GM19240 (cell line): ENCODE results near the gene MTFMT.
"Not testable (repeated sequence)": the region's sequence is repeated elsewhere in the genome, so short reads cannot be mapped to it uniquely, and the experiment has no call there.

Experiments used
- DNase-seq: peaks from one replicate; pipeline ENCODE4 v3.0.0; 2011; ENCODE audit warnings: low spot score; ENCODE audit not compliant: insufficient read length

MTFMT gene

DNA sequence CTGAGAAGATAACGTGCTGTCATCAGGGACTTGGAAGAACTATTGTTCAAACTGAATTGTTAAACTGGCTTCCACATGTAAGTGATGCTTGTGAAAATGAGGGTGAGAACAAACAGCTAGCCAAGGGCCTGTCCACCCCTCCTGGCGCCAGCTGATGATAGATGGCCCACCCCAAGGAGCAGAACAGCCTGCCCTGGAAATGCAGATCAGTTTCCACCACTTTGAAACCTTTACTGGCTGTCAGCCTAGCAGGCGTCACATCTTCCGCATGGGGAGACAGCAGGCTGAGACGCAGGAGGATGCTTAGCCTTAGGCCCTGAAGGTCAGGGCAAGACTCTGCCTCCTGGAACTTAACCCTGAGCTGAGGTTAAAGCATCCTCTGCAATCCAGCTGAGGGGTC lies 9.4 kb upstream of the MTFMT start:
- no peak for DNase-seq

DNA sequence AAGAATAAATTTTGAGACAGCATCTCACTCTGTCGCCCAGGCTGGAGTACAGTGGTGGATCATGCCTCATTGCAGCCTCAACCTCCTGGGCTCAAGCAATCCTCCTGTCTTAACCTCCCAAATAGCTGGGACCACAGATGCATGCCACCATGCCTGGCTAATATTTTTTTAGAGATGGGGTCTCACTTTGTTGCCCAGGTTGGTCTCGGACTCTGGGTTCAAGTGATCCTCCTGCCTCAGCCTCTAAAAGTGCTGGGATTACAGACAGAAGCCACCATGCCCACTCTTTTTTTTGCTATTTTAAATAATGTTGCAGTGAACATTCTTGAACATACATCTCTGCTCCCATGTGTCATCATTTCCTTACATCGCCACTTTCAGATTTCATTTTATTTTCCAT lies 9.0 kb upstream of the MTFMT start:
- no peak for DNase-seq

DNA sequence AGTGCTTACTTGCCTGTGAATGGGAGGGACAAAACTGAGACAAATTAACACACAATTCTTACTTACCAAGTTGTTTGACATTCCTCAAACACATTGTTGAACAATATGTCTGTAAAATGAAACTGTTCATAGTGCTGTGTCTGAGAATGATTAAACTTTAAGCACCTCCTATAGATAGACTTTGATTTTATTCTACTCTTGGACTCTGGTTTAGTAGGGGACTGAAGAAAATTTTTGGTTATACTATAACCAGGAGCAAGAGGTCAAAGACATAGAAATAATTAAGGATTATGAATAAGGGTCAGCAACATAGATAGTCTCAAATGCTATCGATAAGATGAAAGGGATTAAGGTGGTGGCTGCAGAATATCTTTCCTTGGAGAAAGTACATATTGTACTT lies 7.9 kb upstream of the MTFMT start:
- DNase-seq = no peak

DNA sequence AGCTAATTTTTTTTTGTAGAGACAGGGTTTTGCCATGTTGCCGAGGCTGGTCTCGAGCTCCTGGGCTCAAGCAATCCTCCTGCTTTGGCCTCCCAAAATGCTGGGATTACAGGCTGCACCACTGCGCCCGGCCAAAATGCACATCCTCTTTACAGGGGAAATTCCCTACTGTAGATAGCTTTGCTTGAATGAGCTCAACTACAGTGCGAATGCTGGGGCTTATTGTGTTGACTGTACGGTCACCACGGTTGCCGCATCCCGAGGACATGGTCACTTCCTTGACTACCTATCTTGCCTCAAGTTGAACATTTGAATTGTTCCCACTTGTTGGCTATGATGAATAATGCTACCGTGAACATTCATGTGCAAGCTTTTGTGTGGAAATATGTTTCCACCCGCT lies 5.3 kb upstream of the MTFMT start:
- DNase-seq = no peak

DNA sequence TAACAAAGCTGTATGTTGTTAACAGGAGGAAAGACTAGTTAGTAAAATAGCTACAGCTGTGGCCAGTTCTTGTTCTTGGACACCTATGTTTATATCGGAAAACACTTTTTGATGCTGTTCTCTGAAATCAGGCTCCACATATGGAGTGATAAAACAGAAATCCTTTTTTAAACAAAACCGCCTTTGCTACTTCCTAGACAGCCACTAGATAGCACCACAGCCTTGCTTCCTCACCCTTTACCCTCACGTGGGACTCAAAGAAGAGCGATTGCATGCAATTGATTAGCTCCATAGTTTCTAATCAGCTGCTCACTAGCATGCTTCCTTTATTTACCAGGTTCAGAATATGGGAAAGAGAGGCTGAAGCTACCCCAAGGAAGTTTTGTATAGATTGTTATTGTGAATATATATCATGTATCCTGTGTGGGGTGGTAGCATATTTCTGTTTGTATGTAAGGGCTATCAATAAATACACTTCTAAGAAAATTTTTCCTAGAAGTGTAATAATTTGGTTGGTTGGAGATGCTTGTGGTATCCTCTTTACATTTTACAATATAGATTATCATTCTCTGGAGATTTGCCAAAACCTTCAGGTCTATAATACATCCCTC lies 4.3 kb upstream of the MTFMT start:
- no peak for DNase-seq

DNA sequence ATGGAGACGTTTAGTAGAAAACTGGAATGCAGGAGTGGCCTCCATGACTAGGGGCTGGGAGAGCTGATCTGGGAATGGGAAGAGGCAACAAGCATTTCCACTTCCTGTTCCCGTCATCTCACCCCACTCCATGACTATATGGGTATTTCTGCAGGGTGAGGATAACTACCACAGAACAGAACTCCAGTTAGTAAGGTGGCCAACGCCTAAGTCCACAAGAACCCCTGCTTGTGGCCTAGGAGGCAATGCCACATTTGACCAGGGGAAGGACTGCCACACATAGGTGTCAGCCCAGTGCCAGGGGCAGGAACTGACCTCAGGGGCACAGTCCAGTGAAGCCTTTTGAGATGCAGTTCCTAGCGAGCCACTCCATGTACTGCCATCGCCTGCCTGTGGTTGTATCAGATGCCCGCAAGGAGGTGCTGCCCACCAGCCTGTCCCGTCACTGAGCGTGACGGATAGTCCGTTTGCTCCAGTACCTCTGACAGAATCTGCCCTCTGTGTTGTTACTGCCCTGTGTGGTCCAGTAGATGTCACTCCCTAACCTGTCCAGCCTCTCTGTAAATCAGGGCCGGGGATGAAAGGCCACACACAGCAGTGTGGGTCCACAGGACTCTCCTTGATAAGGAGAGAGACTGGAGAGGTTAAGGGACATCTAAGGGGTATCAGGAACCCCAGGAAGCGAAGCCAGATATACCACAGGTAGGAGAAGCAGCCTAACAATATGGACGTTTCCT lies 3.5 kb upstream of the MTFMT start:
- DNase-seq = no peak

DNA sequence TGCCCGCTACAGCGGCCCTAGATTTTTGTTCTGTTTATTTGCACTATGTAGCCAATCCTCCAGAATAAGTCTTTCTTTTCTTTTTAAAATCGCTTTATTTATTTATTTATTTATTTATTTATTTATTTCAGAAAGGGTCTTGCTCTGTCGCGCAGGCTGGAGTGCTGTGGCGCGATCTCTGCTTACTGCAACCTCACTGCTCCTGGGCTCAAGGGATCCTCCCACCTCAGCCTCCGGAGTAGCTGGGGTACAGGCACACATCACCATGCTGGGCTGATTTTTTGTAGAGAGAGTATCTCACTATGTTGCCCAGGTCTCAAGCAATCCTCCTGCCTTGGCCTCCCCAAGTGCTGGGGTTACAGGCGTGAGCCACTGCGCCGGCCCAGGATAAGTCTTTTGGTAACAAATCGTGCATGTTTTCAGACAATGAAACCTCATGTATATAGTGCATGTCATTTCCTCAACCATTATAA lies 333 bp upstream of the MTFMT start:
- DNase-seq = no peak

DNA sequence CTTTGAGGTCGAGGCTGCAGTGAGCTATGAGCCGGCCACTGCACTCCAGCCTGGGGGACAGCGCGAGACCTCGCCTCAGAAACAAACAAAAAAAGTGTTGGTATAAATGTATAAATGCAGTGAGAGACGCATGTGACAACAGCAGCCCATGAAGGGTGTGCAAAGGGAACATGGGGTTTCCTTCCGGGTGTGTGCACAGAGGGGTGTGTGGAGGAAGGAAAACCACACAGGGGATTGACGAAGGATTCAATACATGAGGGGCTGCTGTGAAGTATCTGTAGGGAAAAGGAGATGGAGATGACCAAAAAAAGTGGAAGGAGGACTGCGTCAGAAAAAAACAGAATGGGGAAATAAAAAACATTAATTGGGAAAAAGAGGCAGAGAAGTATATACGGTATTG lies 1.1 kb downstream of the MTFMT start:
- no peak for DNase-seq

DNA sequence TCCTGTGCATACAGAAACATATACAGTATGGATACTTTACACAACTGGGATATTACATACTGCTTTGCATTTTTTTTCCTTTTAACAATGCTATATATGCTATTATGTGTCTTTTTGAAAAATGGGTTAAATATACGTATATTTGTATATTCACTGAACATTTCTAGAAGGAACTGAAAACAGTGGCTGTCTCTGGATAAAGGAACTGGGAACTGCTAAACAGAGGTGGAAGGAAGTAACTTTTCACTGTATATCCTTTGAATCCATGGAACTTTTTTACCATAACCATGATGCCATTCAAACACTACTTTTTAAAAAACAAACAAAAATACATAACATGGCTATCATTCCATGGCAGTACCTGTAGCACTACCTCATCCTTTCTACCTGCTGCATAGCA lies 1.8 kb downstream of the MTFMT start:
- no peak for DNase-seq

DNA sequence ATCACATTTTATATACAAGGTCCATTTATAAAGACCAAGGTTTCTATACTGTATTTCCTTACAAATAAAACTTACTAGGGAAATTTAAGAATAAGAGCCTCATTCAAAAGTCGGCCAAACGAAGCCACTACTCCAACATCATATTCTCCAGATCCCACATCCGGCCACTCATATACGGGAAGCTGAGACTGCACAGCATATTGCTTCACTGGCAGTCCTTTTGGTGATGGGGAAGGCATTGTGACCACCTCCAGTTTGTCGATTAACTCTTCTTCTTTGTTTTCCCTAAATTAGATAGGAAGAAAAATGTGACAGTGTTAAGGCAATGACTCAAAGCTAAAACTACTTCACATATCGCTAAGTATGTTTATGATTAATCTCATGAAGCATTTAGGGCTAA lies 2.7 kb downstream of the MTFMT start:
- DNase-seq = no peak

DNA sequence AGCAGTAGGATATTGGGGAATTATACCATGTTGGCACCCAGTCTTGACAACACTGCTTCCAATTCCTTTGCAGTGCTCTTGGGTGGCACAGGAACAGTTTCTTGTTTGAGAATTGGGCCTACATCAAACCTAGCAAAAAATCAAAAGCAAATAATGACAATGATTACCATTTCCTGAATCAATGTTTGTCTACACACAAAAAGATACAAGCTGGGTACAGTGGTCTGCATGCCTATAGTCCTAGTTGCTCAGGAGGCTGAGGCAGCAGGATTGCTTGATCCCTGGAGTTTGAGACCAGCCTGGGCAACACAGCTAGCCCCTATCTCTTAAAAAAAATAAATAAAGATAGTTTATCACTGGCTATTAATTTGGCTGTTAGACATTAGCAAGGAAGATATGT lies 8.0 kb downstream of the MTFMT start:
- DNase-seq = no peak

DNA sequence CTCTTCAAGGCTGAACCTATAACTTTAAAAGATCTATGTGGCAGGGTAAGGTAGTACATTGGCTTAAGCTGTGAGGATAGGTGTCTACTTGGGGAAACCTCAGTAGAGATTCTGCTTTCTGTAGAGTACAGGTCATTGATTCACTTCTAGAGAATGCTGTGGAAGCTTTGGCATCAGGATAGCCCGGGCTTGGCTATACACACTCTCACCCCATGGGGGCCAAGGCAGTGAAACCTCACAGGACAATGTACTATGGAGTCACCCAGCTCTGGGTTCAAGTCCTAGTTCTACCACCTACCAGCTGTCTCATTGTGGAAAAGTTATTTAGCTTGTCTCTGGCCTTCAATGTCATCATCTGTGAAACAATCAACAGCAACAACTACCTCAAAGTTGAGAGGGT lies 9.0 kb downstream of the MTFMT start:
- no peak for DNase-seq

DNA sequence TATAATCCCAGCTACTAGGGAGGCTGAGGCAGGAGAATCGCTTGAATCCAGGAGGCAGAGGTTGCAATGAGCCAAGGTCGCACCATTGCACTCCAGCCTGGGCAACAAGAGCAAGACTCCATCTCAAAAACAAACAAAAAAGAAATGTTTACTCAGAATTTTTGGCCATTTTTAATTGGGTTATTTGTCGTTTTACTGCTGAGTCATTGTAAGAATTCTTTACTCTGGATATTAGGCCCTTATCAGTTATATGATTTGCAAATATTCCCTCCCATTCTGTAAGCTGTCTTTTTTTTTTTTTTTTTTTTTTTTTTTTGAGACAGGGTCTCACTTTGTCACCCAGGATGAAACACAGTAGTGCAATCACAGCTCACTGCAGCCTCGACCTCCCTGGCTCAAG lies 18.2 kb downstream of the MTFMT start:
- DNase-seq = not testable (repeated sequence)

DNA sequence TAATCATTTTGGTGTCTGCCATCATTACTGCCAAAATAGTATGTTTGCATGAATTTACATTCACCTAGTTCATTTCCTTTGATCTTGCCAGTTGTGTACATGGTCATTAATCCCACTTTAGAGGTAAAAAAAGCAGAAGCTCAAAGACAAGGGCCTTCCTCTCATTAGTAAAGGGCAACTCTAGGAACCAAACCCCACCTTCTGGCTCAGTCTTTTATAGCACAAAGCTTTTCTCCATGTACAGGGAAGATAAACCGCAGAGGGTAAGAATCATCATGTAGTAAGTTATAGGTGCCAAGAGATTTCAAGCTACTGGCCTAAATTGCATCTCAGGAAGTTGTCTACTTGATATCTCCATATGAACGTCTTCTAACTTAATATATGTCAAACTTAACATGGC lies 20.5 kb downstream of the MTFMT start:
- DNase-seq = no peak

DNA sequence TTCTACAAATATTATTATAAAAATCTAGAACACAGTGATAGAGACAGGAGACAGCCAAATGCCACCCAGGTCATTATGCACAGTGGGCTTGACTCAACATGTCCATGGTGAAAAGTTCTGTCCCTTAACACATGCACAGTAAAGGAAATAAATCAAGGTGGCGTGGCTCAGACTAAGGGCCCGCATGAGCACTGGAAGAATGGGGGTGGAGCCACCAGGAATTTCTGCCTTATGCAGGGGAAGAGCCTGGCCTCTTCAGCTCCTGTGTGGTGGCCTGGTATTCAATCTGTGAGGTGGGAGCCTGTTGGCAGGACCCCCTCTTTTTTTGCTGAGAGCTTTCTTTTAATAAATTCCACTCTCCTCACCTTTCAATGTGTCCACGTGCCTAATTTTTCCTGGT lies 22.6 kb downstream of the MTFMT start:
- DNase-seq = no peak

DNA sequence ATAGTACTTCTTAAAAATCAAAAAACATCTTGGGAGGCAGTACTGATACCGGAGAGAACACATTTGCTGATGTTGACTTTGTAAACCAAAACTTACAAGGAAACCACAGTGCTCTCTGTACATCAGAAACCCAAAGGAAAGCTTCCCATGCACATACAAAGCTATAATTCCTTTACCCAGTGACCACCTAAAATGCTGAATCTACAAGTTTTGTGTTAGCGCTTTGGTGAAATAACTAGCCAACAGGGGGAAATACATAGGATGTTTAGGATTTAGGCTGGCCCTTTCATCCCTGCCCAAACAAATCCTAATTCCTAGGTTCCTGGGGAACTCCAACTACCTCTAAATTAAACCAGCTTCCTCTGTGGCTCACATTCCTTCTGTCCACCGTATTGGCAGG lies 24.4 kb downstream of the MTFMT start:
- DNase-seq = no peak

DNA sequence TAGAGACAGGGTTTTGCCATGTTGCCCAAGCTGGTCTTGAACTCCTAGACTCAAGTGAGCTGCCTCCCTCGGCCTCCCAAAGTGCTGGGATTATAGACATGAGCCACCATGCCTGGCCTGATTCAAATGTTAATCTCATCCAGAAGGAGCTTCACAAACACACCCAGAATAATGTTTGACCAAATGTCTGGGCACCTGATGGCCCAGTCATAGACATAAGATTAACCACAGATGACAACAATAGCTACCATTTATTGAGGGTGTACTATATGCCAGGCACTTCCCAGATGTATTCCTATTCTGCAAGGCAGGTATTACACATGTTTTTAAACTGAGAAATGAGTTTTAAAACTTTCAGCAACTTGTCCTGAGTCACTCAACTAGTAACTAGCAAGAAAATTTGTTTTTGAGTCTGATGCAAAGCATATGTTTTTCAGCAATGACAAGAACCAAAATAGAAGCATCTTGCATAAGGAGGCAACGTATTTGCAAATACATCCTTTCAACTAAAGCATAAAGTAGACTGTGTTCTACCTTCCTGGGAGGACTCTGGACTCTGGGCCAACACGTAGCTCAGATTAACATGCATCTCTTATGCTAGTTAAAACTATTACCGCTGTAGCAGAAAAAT lies 31.6 kb downstream of the MTFMT start:
- DNase-seq = no peak

DNA sequence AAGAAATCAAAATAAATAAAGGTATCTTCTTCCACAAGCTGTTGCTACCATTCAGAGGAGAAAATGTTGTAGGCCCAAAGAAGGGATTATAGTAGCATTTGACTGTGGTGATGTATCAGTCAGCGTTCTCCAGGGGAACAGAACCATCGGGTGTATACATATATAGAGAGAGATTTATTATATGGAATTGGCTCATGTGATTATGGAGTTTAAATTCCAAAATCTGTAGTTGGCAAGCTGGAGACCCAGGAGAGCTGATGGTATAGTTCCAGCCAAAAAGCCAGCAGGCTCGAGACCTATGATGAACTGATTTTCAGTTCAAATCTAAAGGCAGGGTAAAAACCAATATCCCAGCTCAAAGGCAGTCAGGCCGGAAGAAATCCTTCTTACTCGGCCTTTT lies 32.4 kb downstream of the MTFMT start:
- DNase-seq = no peak

DNA sequence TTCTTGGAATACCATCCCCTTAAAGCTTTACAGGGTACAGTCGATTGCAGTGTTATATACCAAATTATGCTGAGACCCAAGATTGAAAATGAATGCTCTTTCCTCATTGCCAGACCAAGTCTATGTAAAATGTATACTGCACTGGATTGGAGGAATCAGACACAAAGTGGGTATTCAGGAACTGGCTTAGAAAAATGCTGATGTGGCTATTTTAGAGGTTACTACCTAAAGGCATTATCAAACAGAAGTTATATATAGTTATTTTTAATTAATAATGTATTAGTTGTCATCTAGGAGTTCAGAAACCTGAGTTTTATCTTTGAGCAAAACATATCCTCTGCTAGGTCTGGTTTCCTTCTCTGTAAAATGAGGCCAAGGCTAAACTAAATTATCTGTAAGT lies 36.1 kb downstream of the MTFMT start:
- DNase-seq = no peak

DNA sequence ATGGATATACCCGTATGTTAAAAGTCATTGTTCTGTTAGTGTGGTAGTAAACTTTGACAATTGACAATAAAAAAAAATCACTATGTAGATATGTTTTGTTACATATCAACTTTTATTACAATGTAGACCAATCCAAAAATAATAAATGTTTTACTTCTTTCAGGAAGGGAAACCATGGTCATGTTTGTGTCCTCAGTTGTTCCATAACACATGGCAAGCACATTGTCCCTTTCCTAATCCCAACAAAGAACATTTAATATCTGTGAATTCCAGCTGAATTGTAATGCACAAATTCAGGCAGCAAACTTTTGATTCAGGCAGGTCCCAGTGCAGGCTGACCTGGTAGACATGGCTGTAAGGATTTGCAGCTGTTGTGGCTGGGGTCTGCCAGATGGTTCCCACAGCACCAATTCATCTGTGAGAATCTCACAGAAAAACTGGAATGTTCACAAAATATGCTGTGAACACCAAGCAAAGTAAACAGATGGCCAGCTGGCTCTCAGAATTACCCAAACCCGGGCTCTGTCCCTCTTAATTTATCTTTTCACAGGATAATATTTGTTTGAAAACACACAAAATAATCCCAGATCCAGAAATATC lies 37.8 kb downstream of the MTFMT start:
- DNase-seq = no peak

DNA sequence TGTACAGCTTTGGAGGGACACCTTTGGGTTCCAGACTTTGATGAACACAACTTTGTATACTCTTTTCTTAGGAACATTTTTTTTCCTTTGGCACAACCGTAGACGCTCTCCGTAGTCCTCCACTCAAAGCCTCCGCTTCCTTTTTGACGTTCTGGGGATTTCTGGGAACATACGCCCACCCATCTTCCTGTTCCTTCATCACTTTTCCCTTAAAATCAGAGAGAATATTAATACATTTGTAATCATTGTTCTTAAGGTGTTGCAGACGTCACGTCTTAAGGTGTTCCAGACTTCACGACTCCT lies 39.3 kb downstream of the MTFMT start:
- DNase-seq = no peak

DNA sequence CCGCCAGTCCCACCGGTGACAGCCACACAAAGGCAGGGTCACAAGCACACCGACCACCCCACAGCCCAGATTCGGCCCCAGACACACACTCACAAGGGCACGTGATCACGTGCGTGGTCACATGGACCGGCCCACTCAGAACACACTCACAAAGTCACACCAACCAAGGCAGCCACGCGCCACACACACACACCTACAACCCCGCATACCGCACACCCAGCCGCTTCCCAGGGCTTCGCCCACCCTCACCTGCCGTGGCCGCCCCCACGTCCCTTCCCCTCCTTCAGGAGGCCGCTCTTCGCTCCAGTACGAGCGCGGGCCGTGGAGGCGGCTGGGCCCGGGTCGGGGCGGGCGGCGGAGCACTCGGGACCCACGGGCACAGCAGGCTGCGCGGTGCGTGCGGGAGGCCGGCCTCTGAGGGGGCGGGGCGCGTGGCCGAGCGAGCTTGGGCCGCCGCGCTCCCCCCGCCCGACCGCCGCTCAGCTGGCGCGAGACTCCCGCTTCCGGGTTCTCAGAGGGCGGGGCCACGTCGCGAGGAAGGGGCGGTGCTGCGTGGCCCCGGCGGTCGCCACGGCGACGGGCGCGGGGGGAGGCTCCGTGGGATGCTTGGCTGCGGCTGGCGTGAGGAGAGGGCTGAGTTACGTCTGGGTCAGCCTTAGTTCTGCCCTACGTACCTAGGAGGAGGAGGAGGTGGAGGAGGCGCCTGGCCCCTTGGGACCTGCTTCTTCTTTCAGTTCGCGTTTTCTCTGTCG lies 39.8 kb downstream of the MTFMT start, which contains the start of gene SPG21:
TSS of gene SPG21 (minus strand) at position 499 of the 752 bp plus-strand sequence. CDS start 6,345 bp downstream, outside the sequence.
- DNase-seq = peak; percentile 83
